Right lobe of liver (tissue), 4 donors: Measurements from ENCODE around the gene CD151.

Experiments
- POLR2A ChIP-seq: fragments of 450-650 bp; IDR thresholded peaks from one replicate; pipeline ENCODE4 v1.6.1; 2017; ENCODE audit warnings: antibody characterized with exemption, mild to moderate bottlenecking
- TF ChIP-seq, protein P1 (sequence below), 4 donors: fragments of 200-600 bp in 3 of 4; fragments of 450-650 bp in 1 of 4; IDR thresholded peaks; one replicate each; pipeline versions ENCODE4 v1.5.1 to v1.8.0; 2016 to 2022; ENCODE audit warnings: antibody characterized with exemption in 4 of 4, mild to moderate bottlenecking in 2 of 4
- donor health status: DM: no; HTN: no; CAD: no.
- donor health status: DM: no; HTN: no; CAD: no.
- donor health status: DM: no; HTN: yes; CAD: no.

DNA sequence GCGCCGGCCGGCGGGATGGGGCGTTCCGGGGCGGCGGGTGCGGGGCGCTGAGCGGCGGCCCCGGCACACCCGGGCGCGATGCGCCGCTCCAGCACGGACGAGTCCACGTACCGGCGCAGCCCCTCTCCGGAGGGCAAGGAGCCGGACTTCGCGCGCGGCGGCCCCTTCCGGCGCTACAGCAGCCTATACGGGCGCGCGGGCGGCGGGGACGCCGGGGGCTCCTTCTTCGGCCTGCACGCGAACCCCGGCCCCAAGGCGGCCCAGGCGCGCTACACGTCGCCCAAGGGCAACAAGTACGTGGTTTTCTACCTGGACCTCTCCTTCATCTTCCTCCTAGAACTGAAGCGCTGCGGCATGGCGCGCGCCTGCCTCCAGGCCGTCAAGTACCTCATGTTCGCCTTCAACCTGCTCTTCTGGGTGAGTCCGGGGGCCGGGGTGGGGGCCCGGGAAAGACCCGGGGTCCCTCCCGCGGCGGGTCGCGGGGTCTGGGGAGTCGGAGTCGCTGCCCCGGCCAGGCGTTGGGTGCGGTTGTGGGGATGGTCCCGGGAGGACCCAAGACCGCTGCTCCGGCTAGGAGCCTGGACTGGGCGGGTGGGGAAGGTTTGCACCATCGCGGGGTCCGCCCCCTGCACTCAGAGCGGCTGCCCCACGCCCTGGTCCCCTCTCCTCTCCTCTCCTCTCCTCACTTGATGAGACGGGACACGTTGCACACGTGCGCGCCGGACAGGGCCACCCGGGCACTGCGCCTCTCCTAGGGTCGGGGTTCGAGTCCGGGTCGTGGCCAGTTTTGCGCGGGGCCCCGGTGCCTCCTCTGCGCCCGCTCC lies 17.4 kb downstream of the CD151 start:
- TF ChIP-seq, protein P1, sequence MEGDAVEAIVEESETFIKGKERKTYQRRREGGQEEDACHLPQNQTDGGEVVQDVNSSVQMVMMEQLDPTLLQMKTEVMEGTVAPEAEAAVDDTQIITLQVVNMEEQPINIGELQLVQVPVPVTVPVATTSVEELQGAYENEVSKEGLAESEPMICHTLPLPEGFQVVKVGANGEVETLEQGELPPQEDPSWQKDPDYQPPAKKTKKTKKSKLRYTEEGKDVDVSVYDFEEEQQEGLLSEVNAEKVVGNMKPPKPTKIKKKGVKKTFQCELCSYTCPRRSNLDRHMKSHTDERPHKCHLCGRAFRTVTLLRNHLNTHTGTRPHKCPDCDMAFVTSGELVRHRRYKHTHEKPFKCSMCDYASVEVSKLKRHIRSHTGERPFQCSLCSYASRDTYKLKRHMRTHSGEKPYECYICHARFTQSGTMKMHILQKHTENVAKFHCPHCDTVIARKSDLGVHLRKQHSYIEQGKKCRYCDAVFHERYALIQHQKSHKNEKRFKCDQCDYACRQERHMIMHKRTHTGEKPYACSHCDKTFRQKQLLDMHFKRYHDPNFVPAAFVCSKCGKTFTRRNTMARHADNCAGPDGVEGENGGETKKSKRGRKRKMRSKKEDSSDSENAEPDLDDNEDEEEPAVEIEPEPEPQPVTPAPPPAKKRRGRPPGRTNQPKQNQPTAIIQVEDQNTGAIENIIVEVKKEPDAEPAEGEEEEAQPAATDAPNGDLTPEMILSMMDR (IDR thresholded peaks at IDR 0.05), result no peak
- TF ChIP-seq POLR2A, result no peak
